Pulmonary artery endothelial cell (primary cell): ENCODE results near the gene ASIC1. TPM values are rescaled to one million over a fixed set of nuclear protein-coding genes. Genes with fewer than 3 reads are reported as not detected.

ENCODE experiments used
- DNase-seq: peaks from one replicate; pipeline ENCODE4 v3.0.0-alpha.2; 2011; ENCODE audit warnings: low read depth, low spot score
- total RNA-seq: library from RNA; depleted of rRNA; stranded (reverse); fragments of >200 nt; gene quantifications from 2 replicates; pipeline ENCODE4 v1.2.3, GENCODE V29; 2014

Gene ASIC1
- total RNA-seq, 1 donor from 2014 or later = 0.59 TPM

- DNase-seq = no peak
Measured at GRCh38 chr12:50060120-50060468, 2.7 kb downstream of the ASIC1 start.

- DNase-seq = no peak
Measured at GRCh38 chr12:50061171-50061570, 3.8 kb downstream of the ASIC1 start.

GRCh38 chr12:50061946-50062686 is 4.7 kb downstream of the ASIC1 start:
- no peak for DNase-seq

- DNase-seq = no peak
Measured at GRCh38 chr12:50062728-50063460, 5.5 kb downstream of the ASIC1 start.

- no peak for DNase-seq
Measured at GRCh38 chr12:50065726-50066310, 8.4 kb downstream of the ASIC1 start.

GRCh38 chr12:50066402-50066801 is 9.0 kb downstream of the ASIC1 start:
- DNase-seq = no peak

- no peak for DNase-seq
Measured at GRCh38 chr12:50069069-50069468, 11.7 kb downstream of the ASIC1 start.

- no peak for DNase-seq
Measured at GRCh38 chr12:50069539-50069938, 12.1 kb downstream of the ASIC1 start.

GRCh38 chr12:50070314-50071060 is 13.1 kb downstream of the ASIC1 start:
- peak; percentile 45 for DNase-seq

- DNase-seq = no peak
Measured at GRCh38 chr12:50072198-50072907, 15.0 kb downstream of the ASIC1 start.

- no peak for DNase-seq
Measured at GRCh38 chr12:50073206-50073605, 15.8 kb downstream of the ASIC1 start.

GRCh38 chr12:50073712-50074111 is 16.3 kb downstream of the ASIC1 start:
- DNase-seq = no peak

GRCh38 chr12:50074936-50075807 is 17.8 kb downstream of the ASIC1 start:
- no peak for DNase-seq

- no peak for DNase-seq
Measured at GRCh38 chr12:50075808-50076170, 18.4 kb downstream of the ASIC1 start.

- DNase-seq = no peak
Measured at GRCh38 chr12:50077099-50077498, 19.7 kb downstream of the ASIC1 start.

- no peak for DNase-seq
Measured at GRCh38 chr12:50078281-50078680, 20.9 kb downstream of the ASIC1 start.

GRCh38 chr12:50079771-50080170 is 22.4 kb downstream of the ASIC1 start:
- no peak for DNase-seq

GRCh38 chr12:50081096-50081808 is 23.9 kb downstream of the ASIC1 start:
- DNase-seq = no peak

GRCh38 chr12:50082644-50083043 is 25.2 kb downstream of the ASIC1 start:
- no peak for DNase-seq

- DNase-seq = no peak
Measured at GRCh38 chr12:50083301-50083700, 25.9 kb downstream of the ASIC1 start.
